Measurements from ENCODE around the gene HLCS. TPM values are rescaled to one million over a fixed set of nuclear protein-coding genes. Genes with fewer than 3 reads are reported as not detected.
A peak's percentile ranks its signal among the peaks of the same experiment; 100 is the strongest.
"Not testable (repeated sequence)": the region's sequence is repeated elsewhere in the genome, so short reads cannot be mapped to it uniquely, and the experiment has no call there.

The HLCS gene
- total and polyA plus RNA-seq, 2 donors from 2014 or later: 4.5 to 29.6 TPM

GRCh38 chr21:36989699-36990507, 23.4 kb upstream of the HLCS start:
- Histone ChIP-seq H3K9me3 (ENCODE audit: control insufficient read depth in 2 of 3, insufficient read depth in 1 of 3, low read length in 3 of 3) (peaks cover 0 to 6% (median 0%) of the 10 kb centered on the region in 3 donors), H3K27ac (ENCODE audit: low read depth in 2 of 2, low read length in 2 of 2) (peak overlapping the region; percentile 54 to 85), H3K9ac (ENCODE audit: low read length in 3 of 3) (peak overlapping the region in 2 of 3 donors; percentile 39 to 58), H3K36me3 (ENCODE audit: control insufficient read depth in 2 of 3, insufficient read depth in 3 of 3, low read length in 3 of 3) (no peaks in the 10 kb centered on the region), H3K27me3 (ENCODE audit: control insufficient read depth, insufficient read depth, low read length) (no peaks in the 10 kb centered on the region), H3K4me3 (ENCODE audit: low read length in 3 of 3) (peak overlapping the region; percentile 49 to 63 (median 54)), H3K4me1 (ENCODE audit: control insufficient read depth in 2 of 3, insufficient read depth in 2 of 3, low read depth in 1 of 3, low read length in 3 of 3) (no peaks in the 10 kb centered on the region)
- peak; percentile 78 for TF ChIP-seq CTCF (IDR thresholded peaks at IDR 0.05; ENCODE audit: borderline replicate concordance, extremely low read depth, insufficient read depth)
- intact Hi-C loops (cut with DNase I): no loop called here
- no peak for FAIRE-seq
- peak; percentile 92 to 97 (median 96) for DNase-seq

- H3K4me3 ChIP-seq (ENCODE audit: low read length in 3 of 3): peak overlapping the region; percentile 35 to 63 (median 41)
- FAIRE-seq; DNase-seq; H3K27me3 ChIP-seq (ENCODE audit: control insufficient read depth, insufficient read depth, low read length); H3K36me3 ChIP-seq (ENCODE audit: control insufficient read depth in 2 of 3, insufficient read depth in 3 of 3, low read length in 3 of 3); intact Hi-C loops (cut with DNase I); H3K9me3 ChIP-seq (ENCODE audit: control insufficient read depth in 2 of 3, insufficient read depth in 1 of 3, low read length in 3 of 3); H3K4me1 ChIP-seq (ENCODE audit: control insufficient read depth in 2 of 3, insufficient read depth in 2 of 3, low read depth in 1 of 3, low read length in 3 of 3): not testable (repeated sequence)
- peak overlapping the region; percentile 54 to 85 for H3K27ac ChIP-seq (ENCODE audit: low read depth in 2 of 2, low read length in 2 of 2)
- H3K9ac ChIP-seq (ENCODE audit: low read length in 3 of 3): peak overlapping the region in 2 of 3 donors; percentile 26 to 58
Observed at GRCh38 chr21:36989199-36989698, 22.8 kb upstream of the HLCS start.

GRCh38 chr21:36988536-36988935, 22.1 kb upstream of the HLCS start:
- Histone ChIP-seq H3K27ac (ENCODE audit: low read depth in 2 of 2, low read length in 2 of 2) (no peak overlapping the region), H3K9me3 (ENCODE audit: control insufficient read depth in 2 of 3, insufficient read depth in 1 of 3, low read length in 3 of 3) (peaks cover 0 to 6% (median 0%) of the 10 kb centered on the region in 3 donors), H3K4me3 (ENCODE audit: low read length in 3 of 3) (no peak overlapping the region), H3K36me3 (ENCODE audit: control insufficient read depth in 2 of 3, insufficient read depth in 3 of 3, low read length in 3 of 3) (no peaks in the 10 kb centered on the region), H3K4me1 (ENCODE audit: control insufficient read depth in 2 of 3, insufficient read depth in 2 of 3, low read depth in 1 of 3, low read length in 3 of 3) (no peaks in the 10 kb centered on the region), H3K27me3 (ENCODE audit: control insufficient read depth, insufficient read depth, low read length) (no peaks in the 10 kb centered on the region), H3K9ac (ENCODE audit: low read length in 3 of 3) (no peak overlapping the region)
- FAIRE-seq (no peak), DNase-seq (no peak)
- TF ChIP-seq CTCF (IDR thresholded peaks at IDR 0.05; ENCODE audit: borderline replicate concordance, extremely low read depth, insufficient read depth): no peak
- intact Hi-C loops (cut with DNase I): no loop called here

- Histone ChIP-seq H3K9ac (ENCODE audit: low read length in 3 of 3) (no peak overlapping the region), H3K4me3 (ENCODE audit: low read length in 3 of 3) (no peak overlapping the region), H3K36me3 (ENCODE audit: control insufficient read depth in 2 of 3, insufficient read depth in 3 of 3, low read length in 3 of 3) (no peaks in the 10 kb centered on the region), H3K4me1 (ENCODE audit: control insufficient read depth in 2 of 3, insufficient read depth in 2 of 3, low read depth in 1 of 3, low read length in 3 of 3) (no peaks in the 10 kb centered on the region), H3K9me3 (ENCODE audit: control insufficient read depth in 2 of 3, insufficient read depth in 1 of 3, low read length in 3 of 3) (peaks cover 0 to 6% (median 0%) of the 10 kb centered on the region in 3 donors), H3K27me3 (ENCODE audit: control insufficient read depth, insufficient read depth, low read length) (no peaks in the 10 kb centered on the region), H3K27ac (ENCODE audit: low read depth in 2 of 2, low read length in 2 of 2) (no peak overlapping the region)
- no peak for TF ChIP-seq CTCF (IDR thresholded peaks at IDR 0.05; ENCODE audit: borderline replicate concordance, extremely low read depth, insufficient read depth)
- FAIRE-seq (no peak), DNase-seq (no peak)
- intact Hi-C loops (cut with DNase I): no loop called here
Observed at GRCh38 chr21:36987845-36988244, 21.4 kb upstream of the HLCS start.
